ENCODE data around the gene DDX10. TPM values are rescaled to one million over a fixed set of nuclear protein-coding genes. Genes with fewer than 3 reads are reported as not detected.

DDX10 gene
- total and polyA plus RNA-seq, 2 of the 8 experiments (the other 6 are each of a cell fraction or from before 2014, with no cell fraction given): 49.2 to 52.2 TPM

DNA sequence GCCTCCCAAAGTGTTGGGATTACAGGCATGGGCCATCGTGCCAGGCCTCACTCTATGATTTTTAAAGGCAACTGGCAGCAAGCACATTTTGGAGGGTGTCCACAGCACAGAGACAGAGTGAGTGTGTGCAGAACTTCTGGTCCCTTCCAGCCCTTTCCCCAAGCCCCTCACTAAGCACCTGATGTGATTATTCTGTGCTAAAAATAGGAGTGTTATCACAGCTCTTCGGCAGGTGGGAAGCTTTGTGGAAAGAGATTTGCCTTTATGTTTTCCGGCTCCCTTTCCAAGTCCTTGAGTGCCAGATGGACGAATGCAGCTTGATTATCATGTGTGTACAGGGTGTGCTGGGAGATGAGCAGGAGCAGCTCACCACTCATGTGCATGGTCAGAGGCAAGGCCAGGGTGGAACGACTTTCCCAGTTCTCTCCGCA is 310.8 kb downstream of the DDX10 start:
- Histone ChIP-seq H3K23me2 (ENCODE audit: low read depth, low read length) (no peaks in the 10 kb centered on the region), H3K27ac (ENCODE audit: low read depth, low read length) (no peak overlapping the region), H3K4me1 (replicated peaks in 1 of 4; ENCODE audit: control insufficient read depth in 3 of 4, insufficient read depth in 4 of 4, low read length in 3 of 4) (no peaks in the 10 kb centered on the region), H3K9ac (replicated peaks in 1 of 4; ENCODE audit: extremely low read depth in 1 of 4, low read depth in 3 of 4, low read length in 3 of 4) (no peak overlapping the region), H2BK15ac (ENCODE audit: low read length) (no peak overlapping the region), H2BK120ac (replicated peaks; ENCODE audit: low read depth, low read length) (no peak overlapping the region), H3K18ac (ENCODE audit: extremely low read depth, low read length) (no peak overlapping the region), H4K5ac (ENCODE audit: insufficient read length, low read depth, low read length) (no peak overlapping the region), H4K20me1 (replicated peaks in 1 of 2; ENCODE audit: control insufficient read depth in 1 of 2, insufficient read depth in 2 of 2, low read length in 2 of 2) (no peaks in the 10 kb centered on the region), H3K27me3 (replicated peaks in 1 of 4; ENCODE audit: control insufficient read depth in 3 of 4, extremely low read depth in 1 of 4, insufficient read depth in 3 of 4, low read length in 3 of 4) (no peaks in the 10 kb centered on the region), H4K91ac (replicated peaks; ENCODE audit: insufficient read length, low read length) (no peak overlapping the region), H2BK20ac (ENCODE audit: low read length) (no peak overlapping the region), H3K36me3 (ENCODE audit: control insufficient read depth in 2 of 4, insufficient read depth in 4 of 4, low read length in 3 of 4) (no peaks in the 10 kb centered on the region), H2AK5ac (ENCODE audit: low read depth, low read length) (no peak overlapping the region), H2BK12ac (ENCODE audit: low read depth, low read length) (no peak overlapping the region), H3K23ac (ENCODE audit: insufficient read length) (no peak overlapping the region), H2AFZ (ENCODE audit: low read length) (0 out of 2 replicates have a peak overlapping the region, but pooled peaks have one; percentile 44), H3K79me2 (ENCODE audit: control insufficient read depth in 1 of 2, insufficient read depth in 2 of 2, low read length in 2 of 2) (no peaks in the 10 kb centered on the region), H4K8ac (ENCODE audit: extremely low read depth, insufficient read depth, low read length) (no peak overlapping the region), H3K4ac (replicated peaks; ENCODE audit: insufficient read length, low read depth, low read length) (no peak overlapping the region), H2BK5ac (ENCODE audit: low read depth, low read length) (no peak overlapping the region), H3K9me3 (ENCODE audit: insufficient read depth in 2 of 2, low read depth in 1 of 2, low read length in 1 of 2) (no peaks in the 10 kb centered on the region), H3K79me1 (ENCODE audit: low read depth, low read length) (no peaks in the 10 kb centered on the region), H3K56ac (replicated peaks; ENCODE audit: insufficient read length, low read depth, low read length) (no peak overlapping the region), H3K14ac (ENCODE audit: insufficient read length) (no peak overlapping the region), H3K4me3 (ENCODE audit: extremely low read depth in 1 of 4, insufficient read depth in 2 of 4, low read depth in 3 of 4, low read length in 4 of 4) (no peak overlapping the region), H3K4me2 (ENCODE audit: insufficient read depth in 1 of 2, low read depth in 2 of 2, low read length in 2 of 2) (no peak overlapping the region)
- POLR2A ChIA-PET (ENCODE audit: partially characterized antibody): no interaction called here
- 91% methylated on average over 6 of the region's 6 CpGs; no CpG with 5 or more reads in 1 of the 2 experiments for WGBS, 2 experiments (ENCODE audit: extremely low coverage in 1 of 2, insufficient coverage in 1 of 2, insufficient read length in 1 of 2, insufficient replicate concordance in 2 of 2, low coverage in 1 of 2, low lambda C conversion rate in 2 of 2, missing lambda C conversion rate in 1 of 2)
- no peak for TF ChIP-seq BCL11A (IDR thresholded peaks at IDR 0.05; ENCODE audit: low read depth in 2 of 2, low read length in 2 of 2)
- TF ChIP-seq GABPA (IDR thresholded peaks at IDR 0.05; ENCODE audit: borderline replicate concordance, insufficient read depth, low read length): no peak
- no peak for TF ChIP-seq SAP30 (IDR thresholded peaks at IDR 0.05; ENCODE audit: insufficient read depth, insufficient replicate concordance, low read length)
- no peak for TF ChIP-seq RFX5 (IDR thresholded peaks at IDR 0.05; ENCODE audit: borderline replicate concordance, low read depth, low read length)
- TF ChIP-seq, protein P1, sequence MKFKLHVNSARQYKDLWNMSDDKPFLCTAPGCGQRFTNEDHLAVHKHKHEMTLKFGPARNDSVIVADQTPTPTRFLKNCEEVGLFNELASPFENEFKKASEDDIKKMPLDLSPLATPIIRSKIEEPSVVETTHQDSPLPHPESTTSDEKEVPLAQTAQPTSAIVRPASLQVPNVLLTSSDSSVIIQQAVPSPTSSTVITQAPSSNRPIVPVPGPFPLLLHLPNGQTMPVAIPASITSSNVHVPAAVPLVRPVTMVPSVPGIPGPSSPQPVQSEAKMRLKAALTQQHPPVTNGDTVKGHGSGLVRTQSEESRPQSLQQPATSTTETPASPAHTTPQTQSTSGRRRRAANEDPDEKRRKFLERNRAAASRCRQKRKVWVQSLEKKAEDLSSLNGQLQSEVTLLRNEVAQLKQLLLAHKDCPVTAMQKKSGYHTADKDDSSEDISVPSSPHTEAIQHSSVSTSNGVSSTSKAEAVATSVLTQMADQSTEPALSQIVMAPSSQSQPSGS (IDR thresholded peaks at IDR 0.05; ENCODE audit: low read length): no peak
- TF ChIP-seq TBP (IDR thresholded peaks at IDR 0.05; ENCODE audit: low read depth, low read length): no peak
- no peak for TF ChIP-seq POLR2A (IDR thresholded peaks at IDR 0.05; ENCODE audit: control extremely low read depth in 1 of 2, low read depth in 2 of 2, low read length in 2 of 2)
- no peak for DNase-seq (ENCODE audit: low read depth in 1 of 2, low spot score in 2 of 2)
- FAIRE-seq: no peak
- CTCF ChIA-PET (ENCODE audit: partially characterized antibody): interaction anchor here (1.2 kb wide), 1 partner anchor 35 kb away, joined by 3 read pairs; no protein-coding TSS in a partner anchor

Data from H1 (cell line).